CD4-positive, alpha-beta T cell treated with Interleukin-6 for 4 hours (primary cell): ENCODE data around the gene C22orf31.
"Not testable (repeated sequence)": the region's sequence is repeated elsewhere in the genome, so short reads cannot be mapped to it uniquely, and the experiment has no call there.

ENCODE experiments used
- DNase-seq: peaks from one replicate; pipeline ENCODE4 v3.0.0-alpha.2; 2020; ENCODE audit warnings: mixed read lengths

Gene C22orf31

DNA sequence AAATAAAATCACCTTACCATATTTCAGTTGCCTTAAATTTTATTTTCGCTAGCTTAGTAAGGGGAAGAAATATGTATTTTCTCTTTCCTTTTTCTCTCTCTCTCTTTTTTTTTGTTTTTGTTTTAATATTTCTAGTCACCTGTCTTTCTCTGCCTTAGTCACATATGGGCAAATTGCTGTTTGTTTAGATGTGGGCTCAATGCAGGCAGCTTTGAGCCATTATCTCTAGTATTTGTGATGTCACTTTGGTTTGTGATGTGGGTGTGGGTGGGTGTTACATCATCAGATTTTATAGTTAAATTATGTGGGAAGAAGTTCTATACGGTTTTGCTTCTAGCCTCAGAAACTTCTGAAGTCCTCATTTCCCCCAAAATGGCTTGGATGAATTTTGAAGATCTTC, at the start of gene C22orf31:
TSS of gene C22orf31 (minus strand) at position 59 of the 400 bp plus-strand sequence. CDS start at position 20, 39 bp downstream.
- DNase-seq, result no peak

DNA sequence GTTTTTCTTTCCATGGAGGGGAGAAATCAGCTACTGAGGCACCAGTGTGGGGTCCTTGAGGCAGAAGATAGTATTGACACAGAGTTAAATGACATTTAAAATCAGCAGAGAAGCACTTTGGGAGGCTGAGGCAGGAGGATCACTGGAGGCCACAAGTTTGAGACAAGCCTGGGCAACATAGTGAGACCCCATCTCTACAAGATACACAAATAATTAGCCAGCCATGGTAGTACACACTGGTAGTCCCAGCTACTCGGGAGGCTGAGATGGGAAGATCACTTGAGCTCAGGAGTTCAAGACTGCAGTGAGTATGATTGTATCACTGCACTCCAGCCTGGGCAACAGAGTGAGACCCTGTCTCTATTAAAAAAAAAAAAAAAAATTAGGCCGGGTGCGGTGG, 49.3 kb upstream of the C22orf31 start:
- no peak for DNase-seq

GRCh38 chr22:29109822-29110221, 48.2 kb upstream of the C22orf31 start:
- DNase-seq, result no peak

DNA sequence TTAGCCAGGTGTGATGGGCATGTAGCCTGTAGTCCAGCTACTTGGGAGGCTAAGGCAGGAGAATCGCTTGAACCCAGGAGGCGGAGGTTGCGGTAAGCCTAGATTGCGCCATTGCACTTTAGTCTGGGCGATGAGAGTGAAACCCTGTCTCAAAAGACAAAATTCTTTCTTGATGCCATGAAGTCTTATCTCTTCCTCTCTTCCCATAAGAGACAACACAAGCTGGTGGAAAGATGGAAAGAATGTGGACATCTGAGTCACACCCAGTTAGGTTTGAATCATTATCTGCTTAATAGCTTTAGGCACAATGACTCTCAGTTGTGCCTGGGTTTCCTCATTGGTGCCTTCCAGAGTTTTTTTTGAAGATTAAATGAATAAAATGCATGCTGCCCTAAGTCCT, 46.5 kb upstream of the C22orf31 start:
- DNase-seq, result no peak

DNA sequence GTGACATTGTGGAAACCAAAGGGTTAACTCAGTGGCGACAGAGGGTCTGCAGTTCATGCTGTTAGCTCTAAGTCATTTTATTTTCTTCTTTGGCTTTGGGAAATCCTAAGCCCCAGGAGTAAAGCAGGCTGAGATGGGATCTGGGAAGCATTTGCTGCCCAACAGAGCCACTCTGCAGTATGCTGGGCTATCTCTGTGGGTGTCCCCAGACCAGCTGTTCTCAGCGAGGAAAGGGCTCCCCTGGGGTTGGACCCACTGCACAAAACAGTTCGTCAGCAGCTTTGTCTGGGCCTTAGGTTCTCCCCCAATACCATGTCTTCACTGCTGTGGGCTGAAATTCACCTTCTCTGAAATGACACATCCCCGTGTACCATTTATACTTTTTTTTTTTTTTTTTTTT, 45.2 kb upstream of the C22orf31 start:
- DNase-seq, result no peak

- no peak for DNase-seq
Measured at GRCh38 chr22:29105468-29105867, 43.8 kb upstream of the C22orf31 start.

DNA sequence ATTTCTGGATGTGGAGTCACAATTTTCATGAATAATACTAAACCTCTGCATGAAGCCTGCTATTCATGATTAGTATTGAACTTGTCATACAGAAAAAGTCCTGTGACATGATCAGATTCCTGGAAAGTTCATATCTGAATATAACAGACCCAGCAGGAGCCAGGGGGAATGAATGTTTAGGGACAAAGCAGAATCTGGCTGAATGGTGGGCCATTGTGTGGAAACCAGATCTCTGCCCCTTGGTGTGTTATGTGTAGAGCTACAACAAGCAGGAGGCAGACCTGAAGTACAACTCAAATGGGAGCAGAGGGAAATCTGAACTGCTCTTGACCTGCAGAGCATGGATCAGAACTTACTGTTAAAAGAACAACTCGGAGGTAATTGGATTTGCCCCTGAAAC, 41.5 kb upstream of the C22orf31 start:
- no peak for DNase-seq

GRCh38 chr22:29102300-29102699, 40.7 kb upstream of the C22orf31 start:
- DNase-seq, result no peak

- DNase-seq, result no peak
Measured at GRCh38 chr22:29098296-29098695, 36.7 kb upstream of the C22orf31 start.

- DNase-seq, result no peak
Measured at GRCh38 chr22:29096736-29097669, 35.4 kb upstream of the C22orf31 start.

GRCh38 chr22:29095459-29095858, 33.8 kb upstream of the C22orf31 start:
- no peak for DNase-seq

- DNase-seq, result no peak
Measured at GRCh38 chr22:29093501-29094300, 32.1 kb upstream of the C22orf31 start.

- no peak for DNase-seq
Measured at GRCh38 chr22:29093030-29093429, 31.4 kb upstream of the C22orf31 start.

GRCh38 chr22:29092243-29092642, 30.6 kb upstream of the C22orf31 start:
- DNase-seq, result no peak

DNA sequence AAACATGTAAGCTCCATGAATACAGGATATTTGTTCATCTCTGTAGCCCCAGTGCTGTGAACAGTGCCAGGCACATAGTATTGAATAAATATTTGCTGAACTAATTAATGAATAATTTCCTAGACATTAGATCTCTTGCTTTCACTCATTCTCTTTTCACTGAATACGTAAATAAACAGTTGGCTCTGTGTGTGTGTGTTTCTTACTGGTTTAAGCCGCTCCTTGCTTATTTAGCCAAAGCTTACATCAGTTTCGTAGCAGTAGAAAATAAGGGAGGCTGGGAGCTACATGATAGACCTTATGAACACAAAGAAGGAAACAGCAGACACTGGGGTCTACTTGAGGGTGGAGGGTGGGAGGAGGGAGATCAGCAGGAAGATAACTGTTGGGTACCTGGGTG, 28.4 kb upstream of the C22orf31 start:
- DNase-seq, result no peak

GRCh38 chr22:29089507-29089906, 27.9 kb upstream of the C22orf31 start:
- no peak for DNase-seq

- no peak for DNase-seq
Measured at GRCh38 chr22:29088809-29089208, 27.2 kb upstream of the C22orf31 start.

DNA sequence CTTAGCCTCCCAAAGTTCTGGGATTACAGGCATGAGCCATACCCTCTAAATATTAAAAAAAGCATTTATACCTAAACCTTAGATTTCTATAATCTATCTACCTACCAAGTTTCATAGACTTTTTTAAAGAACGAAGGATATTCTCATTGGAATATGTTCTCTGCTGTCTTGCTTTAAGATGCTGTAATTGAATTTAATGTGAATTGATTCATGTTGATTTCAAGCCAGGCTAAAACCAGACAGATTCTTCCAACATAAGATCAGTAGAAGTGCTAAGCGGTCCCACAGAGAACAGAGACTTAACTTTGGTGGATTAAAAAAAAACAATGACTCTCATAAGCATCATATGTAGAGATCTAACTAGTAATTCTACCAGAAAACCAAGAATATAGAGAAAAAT, 25.4 kb upstream of the C22orf31 start:
- DNase-seq, result no peak

- DNase-seq, result no peak
Measured at GRCh38 chr22:29083933-29084591, 22.4 kb upstream of the C22orf31 start.

DNA sequence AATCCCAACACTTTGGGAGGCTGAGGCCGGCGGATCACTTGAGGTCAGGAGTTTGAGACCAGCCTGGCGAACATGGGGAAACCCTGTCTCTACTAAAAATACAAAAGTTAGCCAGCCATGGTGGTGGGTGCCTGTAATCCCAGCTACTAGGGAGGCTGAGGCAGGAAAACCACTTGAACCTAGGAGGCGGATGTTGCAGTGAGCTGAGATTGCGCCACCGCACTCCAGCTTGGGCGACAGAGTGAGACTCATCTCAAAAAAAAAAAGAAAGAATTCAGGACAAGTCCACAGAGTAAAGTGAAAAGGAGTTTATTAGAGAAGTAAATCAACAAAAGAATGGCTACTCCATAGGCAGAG, 21.9 kb upstream of the C22orf31 start:
- not testable (repeated sequence) for DNase-seq

DNA sequence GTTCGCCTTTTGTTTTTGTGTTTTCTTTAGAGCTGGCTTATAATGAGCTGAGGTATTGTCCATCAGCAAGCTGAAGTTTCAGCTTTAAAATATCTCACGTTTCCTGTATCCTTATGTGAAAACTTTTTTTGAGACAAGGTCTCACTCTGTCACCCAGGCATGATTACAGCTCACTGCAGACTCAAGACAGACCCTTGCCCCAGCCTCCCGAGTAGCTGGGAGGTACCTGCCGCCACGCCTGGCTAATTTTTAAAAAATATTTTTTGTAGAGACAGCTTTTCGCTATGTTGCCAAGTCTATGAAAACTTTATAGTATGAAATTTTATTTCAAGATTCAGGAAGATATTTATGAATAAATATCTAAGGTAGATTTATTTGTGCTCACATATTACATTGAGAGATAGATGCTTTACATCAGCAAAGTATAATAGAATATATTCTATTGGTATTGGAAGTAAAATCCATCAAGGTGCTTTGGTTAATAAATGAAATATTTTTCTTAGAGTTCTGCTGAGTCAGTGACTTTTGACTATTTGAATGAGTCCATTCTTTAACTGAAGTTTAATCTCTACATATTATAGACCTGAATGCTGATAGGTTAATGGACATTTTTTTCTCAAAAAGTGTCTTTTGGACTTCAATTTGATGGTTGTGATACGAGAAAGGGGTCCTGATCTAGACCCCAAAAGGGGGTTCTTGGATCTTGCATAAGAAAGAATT, 21.4 kb upstream of the C22orf31 start:
- no peak for DNase-seq

DNA sequence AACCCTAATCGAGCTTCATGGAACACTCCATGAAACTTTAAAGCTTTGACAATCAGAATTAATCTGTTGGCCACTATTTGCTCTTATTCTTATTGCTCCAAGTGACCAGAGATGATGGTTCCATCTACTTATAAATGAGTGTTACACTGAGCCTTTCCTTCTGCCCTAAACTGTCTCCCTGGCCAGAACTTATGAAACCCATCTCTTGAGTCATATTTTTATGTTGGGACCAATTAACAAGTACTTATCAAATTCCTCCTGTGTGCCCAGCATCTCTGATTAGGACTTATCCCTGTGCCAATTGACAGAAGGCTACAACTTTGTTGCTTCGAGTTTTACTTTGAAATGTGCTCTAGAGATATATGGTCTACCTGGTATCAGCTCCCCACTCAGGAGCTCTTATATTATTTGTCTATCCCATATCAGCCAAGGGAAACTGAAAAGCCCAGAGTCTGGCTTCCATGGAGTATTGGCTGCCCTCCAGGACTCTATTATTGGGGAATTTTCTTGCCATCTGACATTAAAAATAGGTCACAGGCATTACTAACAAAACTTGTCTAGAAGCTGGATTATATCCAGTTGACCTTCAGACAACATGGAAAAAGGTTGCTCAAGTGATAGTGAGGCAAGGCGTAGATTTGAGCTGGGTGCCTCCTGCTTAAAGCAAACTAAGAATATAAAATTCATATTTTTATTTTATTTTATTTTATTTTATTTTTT, 20.0 kb upstream of the C22orf31 start:
- DNase-seq, result no peak
